ENCODE data around the gene UFM1. TPM values are rescaled to one million over a fixed set of nuclear protein-coding genes. Genes with fewer than 3 reads are reported as not detected.
"Not testable (repeated sequence)": the region's sequence is repeated elsewhere in the genome, so short reads cannot be mapped to it uniquely, and the experiment has no call there.

Gene UFM1
- total RNA-seq, 1 donor from 2014 or later, result 97.2 TPM

DNA sequence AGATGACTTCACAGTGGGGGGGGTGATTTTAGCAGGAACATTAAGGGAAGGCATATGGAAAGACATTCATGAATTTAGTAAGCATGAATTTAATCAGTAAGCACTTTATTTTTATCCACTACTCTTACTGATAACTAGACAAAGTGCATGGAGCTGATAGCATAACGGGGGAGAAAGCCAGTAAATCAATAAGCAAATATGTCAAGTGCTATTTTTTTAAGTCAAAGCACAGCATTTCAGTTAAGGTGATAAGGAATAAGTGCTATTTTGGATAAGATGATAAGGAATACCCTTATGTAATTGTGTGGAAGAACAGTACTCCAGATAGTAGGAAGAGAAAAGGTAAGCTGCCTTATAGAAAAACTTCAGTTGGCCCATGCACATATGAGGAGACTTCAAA is 19.4 kb downstream of the UFM1 start:
- H3K36me3 Mint-ChIP-seq (ENCODE audit: low read depth, unreplicated experiment), result no peaks in the 10 kb centered on the region
- no peaks in the 10 kb centered on the region for H3K27me3 Mint-ChIP-seq (ENCODE audit: low read depth, unreplicated experiment)
- FAIRE-seq, result no peak

DNA sequence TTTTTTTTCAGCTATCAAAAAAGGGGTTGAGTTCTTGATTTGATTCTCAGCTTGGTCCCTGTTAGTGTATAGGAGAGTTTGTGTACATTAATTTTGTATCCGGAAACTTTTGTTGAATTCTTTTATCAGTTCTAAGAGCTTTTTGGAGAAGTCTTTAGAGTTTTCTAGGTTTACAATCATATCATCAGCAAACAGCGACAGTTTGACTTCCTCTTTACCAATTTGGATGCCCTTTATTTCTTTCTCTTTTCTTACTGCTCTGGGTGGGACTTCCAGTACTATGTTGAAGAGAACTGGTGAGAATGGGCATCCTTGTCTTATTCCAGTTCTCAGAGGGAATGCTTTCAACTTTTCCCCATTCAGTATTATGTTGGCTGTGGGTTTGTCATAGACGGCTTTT is 20.4 kb downstream of the UFM1 start:
- H2AFZ ChIP-seq (ENCODE audit: low read depth, low read length), result not testable (repeated sequence)

More for the DNA sequence above, 19.4 kb downstream of the UFM1 start:
- Histone ChIP-seq H3K4me3 (ENCODE audit: insufficient read depth, low read depth, low read length) (no peak overlapping the region), H3K4me1 (ENCODE audit: insufficient read depth, low read length) (no peaks in the 10 kb centered on the region), H3K9ac (ENCODE audit: low read length) (no peak overlapping the region), H3K36me3 (ENCODE audit: insufficient read depth, low read length) (no peaks in the 10 kb centered on the region), H4K20me1 (ENCODE audit: insufficient read depth, low read length) (no peaks in the 10 kb centered on the region), H2AFZ (ENCODE audit: low read depth, low read length) (no peak overlapping the region), H3K9me3 (ENCODE audit: insufficient read depth, low read depth, low read length) (no peaks in the 10 kb centered on the region), H3K79me2 (ENCODE audit: insufficient read depth, low read length) (no peaks in the 10 kb centered on the region), H3K27ac (ENCODE audit: low read depth, low read length) (no peak overlapping the region), H3K27me3 (ENCODE audit: insufficient read depth, low read length) (no peaks in the 10 kb centered on the region), H3K4me2 (ENCODE audit: low read length) (no peak overlapping the region)
- no peak for TF ChIP-seq EZH2 (IDR thresholded peaks at IDR 0.05; ENCODE audit: insufficient read depth, low read length)
- TF ChIP-seq, protein P1, sequence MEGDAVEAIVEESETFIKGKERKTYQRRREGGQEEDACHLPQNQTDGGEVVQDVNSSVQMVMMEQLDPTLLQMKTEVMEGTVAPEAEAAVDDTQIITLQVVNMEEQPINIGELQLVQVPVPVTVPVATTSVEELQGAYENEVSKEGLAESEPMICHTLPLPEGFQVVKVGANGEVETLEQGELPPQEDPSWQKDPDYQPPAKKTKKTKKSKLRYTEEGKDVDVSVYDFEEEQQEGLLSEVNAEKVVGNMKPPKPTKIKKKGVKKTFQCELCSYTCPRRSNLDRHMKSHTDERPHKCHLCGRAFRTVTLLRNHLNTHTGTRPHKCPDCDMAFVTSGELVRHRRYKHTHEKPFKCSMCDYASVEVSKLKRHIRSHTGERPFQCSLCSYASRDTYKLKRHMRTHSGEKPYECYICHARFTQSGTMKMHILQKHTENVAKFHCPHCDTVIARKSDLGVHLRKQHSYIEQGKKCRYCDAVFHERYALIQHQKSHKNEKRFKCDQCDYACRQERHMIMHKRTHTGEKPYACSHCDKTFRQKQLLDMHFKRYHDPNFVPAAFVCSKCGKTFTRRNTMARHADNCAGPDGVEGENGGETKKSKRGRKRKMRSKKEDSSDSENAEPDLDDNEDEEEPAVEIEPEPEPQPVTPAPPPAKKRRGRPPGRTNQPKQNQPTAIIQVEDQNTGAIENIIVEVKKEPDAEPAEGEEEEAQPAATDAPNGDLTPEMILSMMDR (IDR thresholded peaks at IDR 0.05; ENCODE audit: insufficient read depth, low read depth, low read length), result no peak
- no peak overlapping the region for H3K4me3 Mint-ChIP-seq (ENCODE audit: unreplicated experiment)
- DNase-seq (ENCODE audit: low read depth), result no peak
- H3K9me3 Mint-ChIP-seq (ENCODE audit: unreplicated experiment), result no peaks in the 10 kb centered on the region
- no peaks in the 10 kb centered on the region for H3K4me1 Mint-ChIP-seq (ENCODE audit: low read depth, unreplicated experiment)
- no peak overlapping the region for H3K27ac Mint-ChIP-seq (ENCODE audit: unreplicated experiment)

DNA sequence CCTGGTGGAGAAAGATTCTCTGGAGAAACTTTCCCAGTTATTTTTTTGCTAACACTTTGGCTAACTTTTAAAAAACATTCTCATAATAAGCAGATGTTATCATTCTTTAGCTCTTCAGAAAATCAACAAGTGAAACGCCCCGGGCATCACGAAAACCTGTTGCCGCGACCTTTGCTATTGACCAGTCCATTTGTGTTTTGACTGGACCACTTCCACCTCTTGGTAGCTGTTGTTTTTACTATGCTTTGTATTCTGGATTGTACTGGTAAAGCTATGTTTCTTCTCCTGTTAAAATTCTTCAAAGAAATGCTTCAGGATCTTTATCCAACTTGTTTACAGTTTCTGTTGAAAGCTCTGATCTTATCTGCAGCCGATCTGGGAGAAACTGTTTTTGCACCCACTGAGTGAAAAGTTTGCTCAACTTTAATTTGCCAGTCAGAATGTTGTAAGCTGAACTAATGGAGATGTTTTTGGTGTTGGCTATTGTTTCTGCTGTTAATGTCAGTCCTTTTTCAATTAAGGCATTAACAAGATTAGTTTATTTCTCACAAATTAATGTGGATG is 23.3 kb downstream of the UFM1 start:
- TF ChIP-seq EZH2 (IDR thresholded peaks at IDR 0.05; ENCODE audit: insufficient read depth, low read length), result no peak
- TF ChIP-seq, protein P1 (IDR thresholded peaks at IDR 0.05; ENCODE audit: insufficient read depth, low read depth, low read length), result no peak
- Mint-ChIP-seq H3K4me1 (ENCODE audit: low read depth, unreplicated experiment) (peaks cover 7% of the 10 kb centered on the region), H3K27me3 (ENCODE audit: low read depth, unreplicated experiment) (no peaks in the 10 kb centered on the region), H3K36me3 (ENCODE audit: low read depth, unreplicated experiment) (no peaks in the 10 kb centered on the region), H3K4me3 (ENCODE audit: unreplicated experiment) (no peak overlapping the region), H3K27ac (ENCODE audit: unreplicated experiment) (no peak overlapping the region), H3K9me3 (ENCODE audit: unreplicated experiment) (no peaks in the 10 kb centered on the region)
- Histone ChIP-seq H3K79me2 (ENCODE audit: insufficient read depth, low read length) (no peaks in the 10 kb centered on the region), H3K36me3 (ENCODE audit: insufficient read depth, low read length) (no peaks in the 10 kb centered on the region), H3K4me1 (ENCODE audit: insufficient read depth, low read length) (no peaks in the 10 kb centered on the region), H3K9ac (ENCODE audit: low read length) (no peak overlapping the region), H3K27ac (ENCODE audit: low read depth, low read length) (no peak overlapping the region), H4K20me1 (ENCODE audit: insufficient read depth, low read length) (no peaks in the 10 kb centered on the region), H2AFZ (ENCODE audit: low read depth, low read length) (no peak overlapping the region), H3K4me3 (ENCODE audit: insufficient read depth, low read depth, low read length) (no peak overlapping the region), H3K27me3 (ENCODE audit: insufficient read depth, low read length) (no peaks in the 10 kb centered on the region), H3K9me3 (ENCODE audit: insufficient read depth, low read depth, low read length) (no peaks in the 10 kb centered on the region), H3K4me2 (ENCODE audit: low read length) (no peak overlapping the region)
- FAIRE-seq (no peak), DNase-seq (ENCODE audit: low read depth) (no peak)

More for the DNA sequence above, 20.4 kb downstream of the UFM1 start:
- H3K27ac ChIP-seq (ENCODE audit: low read depth, low read length); H4K20me1 ChIP-seq (ENCODE audit: insufficient read depth, low read length); H3K36me3 Mint-ChIP-seq (ENCODE audit: low read depth, unreplicated experiment); H3K27me3 Mint-ChIP-seq (ENCODE audit: low read depth, unreplicated experiment); H3K4me3 Mint-ChIP-seq (ENCODE audit: unreplicated experiment); H3K36me3 ChIP-seq (ENCODE audit: insufficient read depth, low read length); H3K9ac ChIP-seq (ENCODE audit: low read length); H3K79me2 ChIP-seq (ENCODE audit: insufficient read depth, low read length); H3K4me2 ChIP-seq (ENCODE audit: low read length); H3K4me3 ChIP-seq (ENCODE audit: insufficient read depth, low read depth, low read length); H3K9me3 ChIP-seq (ENCODE audit: insufficient read depth, low read depth, low read length); DNase-seq (ENCODE audit: low read depth); H3K4me1 Mint-ChIP-seq (ENCODE audit: low read depth, unreplicated experiment); H3K27ac Mint-ChIP-seq (ENCODE audit: unreplicated experiment); FAIRE-seq; H3K4me1 ChIP-seq (ENCODE audit: insufficient read depth, low read length); H3K9me3 Mint-ChIP-seq (ENCODE audit: unreplicated experiment); H3K27me3 ChIP-seq (ENCODE audit: insufficient read depth, low read length): not testable (repeated sequence)

Measured in astrocyte (in vitro differentiated cells and primary cell).